H1 (cell line): ENCODE data around the gene FBXO7. TPM values are rescaled to one million over a fixed set of nuclear protein-coding genes. Genes with fewer than 3 reads are reported as not detected.
A peak's percentile ranks its signal among the peaks of the same experiment; 100 is the strongest.

Source experiments
- CTCF ChIA-PET: fragments of 300-600 bp; sonication (Branson Sonifier 250); formaldehyde crosslinking; loops from one replicate; lab custom pipeline; 2021; ENCODE audit not compliant: partially characterized antibody; lab: Charles Lee
- POLR2A ChIA-PET: fragments of 300-600 bp; sonication (Branson Sonifier 250); formaldehyde crosslinking; loops from one replicate; lab custom pipeline; 2021; ENCODE audit warnings: inconsistent platforms; ENCODE audit not compliant: partially characterized antibody; lab: Charles Lee
- DNase-seq, 2 experiments: peaks; one replicate each; pipeline versions ENCODE4 v3.0.0 to v3.0.0-alpha.2; 2010 to 2022; ENCODE audit warnings: low spot score in 2 of 2, low read depth in 1 of 2, mixed read lengths in 1 of 2
- FAIRE-seq: peaks from 2 replicates; lab custom pipeline; 2011; peaks lifted over from hg19 to GRCh38; lab: Jason Lieb, UNC
- H2AFZ ChIP-seq: 2 replicates; pipeline ENCODE4 v1.8.1; 2012; ENCODE audit warnings: low read length, inconsistent platforms
- H2AK5ac ChIP-seq: 2 replicates; pipeline ENCODE4 v1.6.1; 2013; ENCODE audit warnings: low read depth, low read length
- H2BK120ac ChIP-seq: replicated peaks from 2 replicates; pipeline ENCODE3; 2013; ENCODE audit warnings: low read depth, low read length, inconsistent platforms
- H2BK12ac ChIP-seq: 2 replicates; pipeline ENCODE4 v1.6.1; 2013; ENCODE audit warnings: low read depth, low read length
- H2BK15ac ChIP-seq: 2 replicates; pipeline ENCODE4 v1.6.1; 2013; ENCODE audit warnings: low read length
- H2BK20ac ChIP-seq: 2 replicates; pipeline ENCODE4 v1.6.1; 2013; ENCODE audit warnings: low read length
- H2BK5ac ChIP-seq: 2 replicates; pipeline ENCODE4 v1.6.1; 2013; ENCODE audit warnings: low read depth, low read length
- H3K14ac ChIP-seq: 2 replicates; pipeline ENCODE4 v1.6.1; 2013; ENCODE audit warnings: inconsistent platforms; ENCODE audit not compliant: insufficient read length
- H3K18ac ChIP-seq: 2 replicates; pipeline ENCODE4 v1.6.1; 2013; ENCODE audit warnings: low read length; ENCODE audit errors: extremely low read depth
- H3K23ac ChIP-seq: 2 replicates; pipeline ENCODE4 v1.6.1; 2013; ENCODE audit warnings: inconsistent platforms; ENCODE audit not compliant: insufficient read length
- H3K23me2 ChIP-seq: 2 replicates; pipeline ENCODE4 v1.6.1; 2013; ENCODE audit warnings: low read depth, low read length
- H3K27ac ChIP-seq: 2 replicates; pipeline ENCODE4 v1.6.1; 2011; ENCODE audit warnings: low read depth, low read length, inconsistent platforms
- H3K27me3 ChIP-seq, 4 experiments: replicated peaks in 1 of 4; 1 replicate in 1 of 4; 2 replicates in 3 of 4; pipeline versions ENCODE4 v1.6.1 to v1.8.1; 2011 to 2013; ENCODE audit warnings: low read length in 3 of 4, mild to moderate bottlenecking in 3 of 4, inconsistent platforms in 2 of 4, mixed read lengths in 2 of 4, moderate library complexity in 1 of 4; ENCODE audit not compliant: control insufficient read depth in 3 of 4, insufficient read depth in 3 of 4; ENCODE audit errors: extremely low read depth in 1 of 4
- H3K36me3 ChIP-seq, 4 experiments: 2 replicates each; pipeline versions ENCODE4 v1.6.1 to v1.8.1; 2011 to 2013; ENCODE audit warnings: mild to moderate bottlenecking in 4 of 4, low read length in 3 of 4, moderate library complexity in 2 of 4, control low read depth in 1 of 4, inconsistent platforms in 1 of 4; ENCODE audit not compliant: insufficient read depth in 4 of 4, control insufficient read depth in 2 of 4
- H3K4ac ChIP-seq: replicated peaks from 2 replicates; pipeline ENCODE3; 2013; ENCODE audit warnings: low read length, low read depth, mixed read lengths, inconsistent platforms; ENCODE audit not compliant: insufficient read length
- H3K4me1 ChIP-seq, 4 experiments: replicated peaks in 1 of 4; 1 replicate in 1 of 4; 2 replicates in 3 of 4; pipeline versions ENCODE4 v1.6.1 to v1.8.1; 2011 to 2013; ENCODE audit warnings: low read length in 3 of 4, inconsistent platforms in 2 of 4, mixed read lengths in 1 of 4; ENCODE audit not compliant: insufficient read depth in 4 of 4, control insufficient read depth in 3 of 4
- H3K4me2 ChIP-seq, 2 experiments: 2 replicates each; pipeline versions ENCODE4 v1.6.1 to v1.8.1; 2011 to 2013; ENCODE audit warnings: low read depth in 2 of 2, low read length in 2 of 2, control low read depth in 1 of 2, inconsistent platforms in 1 of 2, mild to moderate bottlenecking in 1 of 2; ENCODE audit not compliant: insufficient read depth in 1 of 2
- H3K4me3 ChIP-seq, 4 experiments: fragments of 200-600, 300-600 bp in 1 of 4; sonication (generic), shearing (Covaris generic), sonication (Bioruptor Twin) in 1 of 4; 2 replicates each; pipeline versions ENCODE4 v1.5.1 to v1.8.1; 2011 to 2016; ENCODE audit warnings: low read length in 4 of 4, low read depth in 3 of 4, control low read depth in 2 of 4, inconsistent platforms in 2 of 4, mild to moderate bottlenecking in 2 of 4, mixed read lengths in 1 of 4, moderate library complexity in 1 of 4; ENCODE audit not compliant: insufficient read depth in 2 of 4; ENCODE audit errors: extremely low read depth in 1 of 4
- H3K56ac ChIP-seq: replicated peaks from 2 replicates; pipeline ENCODE3; 2013; ENCODE audit warnings: low read depth, mild to moderate bottlenecking, mixed read lengths, low read length, inconsistent platforms; ENCODE audit not compliant: insufficient read length
- H3K79me1 ChIP-seq: 2 replicates; pipeline ENCODE4 v1.6.1; 2013; ENCODE audit warnings: low read depth, low read length, control low read depth
- H3K79me2 ChIP-seq, 2 experiments: 2 replicates each; pipeline versions ENCODE4 v1.6.1 to v1.8.1; 2012 to 2013; ENCODE audit warnings: low read length in 2 of 2, mild to moderate bottlenecking in 2 of 2, inconsistent platforms in 1 of 2; ENCODE audit not compliant: insufficient read depth in 2 of 2, control insufficient read depth in 1 of 2
- H3K9ac ChIP-seq, 4 experiments: replicated peaks in 1 of 4; 1 replicate in 1 of 4; 2 replicates in 3 of 4; pipeline versions ENCODE4 v1.6.1 to v1.8.1; 2011 to 2013; ENCODE audit warnings: low read depth in 3 of 4, low read length in 3 of 4, control low read depth in 2 of 4, mild to moderate bottlenecking in 2 of 4, moderate library complexity in 2 of 4, inconsistent platforms in 1 of 4; ENCODE audit errors: extremely low read depth in 1 of 4
- H3K9me3 ChIP-seq, 2 experiments: 2 replicates each; pipeline versions ENCODE4 v1.6.1 to v1.8.1; 2012 to 2013; ENCODE audit warnings: mild to moderate bottlenecking in 2 of 2, moderate library complexity in 2 of 2, control low read depth in 1 of 2, inconsistent platforms in 1 of 2, low read depth in 1 of 2, low read length in 1 of 2, mixed read lengths in 1 of 2; ENCODE audit not compliant: insufficient read depth in 2 of 2
- H4K20me1 ChIP-seq, 2 experiments: replicated peaks in 1 of 2; 2 replicates each; pipeline versions ENCODE3 to v1.8.1; 2011 to 2013; ENCODE audit warnings: inconsistent platforms in 2 of 2, low read length in 2 of 2, mild to moderate bottlenecking in 1 of 2; ENCODE audit not compliant: insufficient read depth in 2 of 2, control insufficient read depth in 1 of 2
- H4K5ac ChIP-seq: 2 replicates; pipeline ENCODE4 v1.6.1; 2013; ENCODE audit warnings: low read length, low read depth, mixed read lengths, inconsistent platforms; ENCODE audit not compliant: insufficient read length
- H4K8ac ChIP-seq: 2 replicates; pipeline ENCODE4 v1.8.0; 2013; ENCODE audit warnings: mild to moderate bottlenecking, moderate library complexity, low read length, inconsistent platforms; ENCODE audit not compliant: insufficient read depth; ENCODE audit errors: extremely low read depth
- H4K91ac ChIP-seq: replicated peaks from 2 replicates; pipeline ENCODE3; 2013; ENCODE audit warnings: low read length, mixed read lengths, inconsistent platforms; ENCODE audit not compliant: insufficient read length
- CEBPB ChIP-seq: IDR thresholded peaks from 2 replicates; pipeline ENCODE4 v1.6.1; 2012; ENCODE audit warnings: low read depth, low read length
- CTCF ChIP-seq, 3 experiments: IDR thresholded peaks; 1 replicate in 2 of 3; 2 replicates in 1 of 3; pipeline versions ENCODE4 v1.5.1 to v1.6.1; 2011; ENCODE audit warnings: low read length in 3 of 3, mild to moderate bottlenecking in 3 of 3, inconsistent platforms in 2 of 3, low read depth in 1 of 3, moderate library complexity in 1 of 3; ENCODE audit not compliant: insufficient read depth in 1 of 3; ENCODE audit errors: control extremely low read depth in 1 of 3
- RXRA ChIP-seq: IDR thresholded peaks from 2 replicates; pipeline ENCODE4 v1.6.1; 2011; ENCODE audit warnings: low read depth, mild to moderate bottlenecking, low read length, moderate library complexity; ENCODE audit not compliant: insufficient read depth
- SAP30 ChIP-seq: fragments of 300-600 bp; sonication (generic); IDR thresholded peaks from 2 replicates; pipeline ENCODE4 v1.7.1; 2012; ENCODE audit warnings: low read length, moderate library complexity, mild to moderate bottlenecking, inconsistent platforms; ENCODE audit not compliant: insufficient read depth, insufficient replicate concordance
- SIRT6 ChIP-seq: IDR thresholded peaks from one replicate; pipeline ENCODE4 v1.7.1; 2012; ENCODE audit warnings: low read length, inconsistent platforms
- SP4 ChIP-seq: IDR thresholded peaks from 2 replicates; pipeline ENCODE4 v1.6.1; 2012; ENCODE audit warnings: low read length, inconsistent platforms
- SUZ12 ChIP-seq: fragments of 200-600 bp; sonication (generic); IDR thresholded peaks from 2 replicates; pipeline ENCODE4 v1.6.1; 2012; ENCODE audit warnings: mild to moderate bottlenecking, inconsistent platforms, low read length, moderate library complexity, mixed read lengths
- WGBS, 2 experiments: shearing (Covaris generic) in 1 of 2; methylation state at CpG; one replicate each; pipeline versions ENCODE4 v1.1.6 to v1.1.7; 2013 to 2015; ENCODE audit warnings: low lambda C conversion rate in 2 of 2, mixed read lengths in 2 of 2, inconsistent platforms in 1 of 2, low coverage in 1 of 2, missing lambda C conversion rate in 1 of 2; ENCODE audit not compliant: insufficient replicate concordance in 2 of 2, insufficient coverage in 1 of 2, insufficient read length in 1 of 2; ENCODE audit errors: extremely low coverage in 1 of 2, missing lambda C conversion rate in 1 of 2; 5-methylcytosine and 5-hydroxymethylcytosine counted together
- polyA plus RNA-seq, 7 experiments: library from polyadenylated mRNA; depleted of rRNA in 3 of 7; stranded (reverse) in 5 of 7; unstranded in 2 of 7; fragments of >200 nt in 5 of 7; fragments of 200-250 nt in 2 of 7; gene quantifications; 1 replicate in 5 of 7; 2 replicates in 1 of 7; 4 replicates in 1 of 7; pipeline versions ENCODE4 v1.2.1 to v1.2.3, GENCODE V29; 2011 to 2013; ENCODE audit warnings: missing spikeins in 2 of 7, mixed read lengths in 2 of 7
- total RNA-seq: library from RNA; stranded (reverse); fragmentation: NEBNext Ultra II Directional; extraction: Animal tissue kit (Norgen Biotek cat#: 25700); gene quantifications from 2 replicates; pipeline ENCODE4 v1.2.1, GENCODE V29; 2021

Gene FBXO7
- total and polyA plus RNA-seq, 2 of the 8 experiments (the other 6 are each of a cell fraction or from before 2014, with no cell fraction given), result 62.7 to 76.1 TPM

GRCh38 chr22:32542066-32542676 lies 67.6 kb downstream of the FBXO7 start:
- FAIRE-seq, result no peak
- Histone ChIP-seq H2AFZ (no peak overlapping the region), H3K14ac (no peak overlapping the region), H4K5ac (no peak overlapping the region), H3K56ac (no peak overlapping the region), H2BK5ac (no peak overlapping the region), H3K4ac (no peak overlapping the region), H3K79me2 (no peaks in the 10 kb centered on the region), H3K9me3 (no peaks in the 10 kb centered on the region), H4K91ac (no peak overlapping the region), H3K27me3 (no peaks in the 10 kb centered on the region; a peak in 1 of 7 replicates), H3K23me2 (peaks cover 4% of the 10 kb centered on the region; the same call in 1 of the 2 replicates), H3K23ac (no peak overlapping the region), H3K9ac (no peak overlapping the region), H3K36me3 (peaks cover 0 to 4% (median 1%) of the 10 kb centered on the region in 4 experiments; a peak in 3 of 8 replicates), H3K4me2 (no peak overlapping the region), H4K8ac (no peak overlapping the region), H3K4me1 (no peaks in the 10 kb centered on the region), H2BK15ac (peak overlapping the region; percentile 81; the same call in 1 of the 2 replicates), H4K20me1 (peaks cover 0 to 3% of the 10 kb centered on the region in 2 experiments), H2BK120ac (no peak overlapping the region), H2BK20ac (no peak overlapping the region), H3K18ac (no peak overlapping the region), H3K79me1 (no peaks in the 10 kb centered on the region), H2BK12ac (no peak overlapping the region), H2AK5ac (no peak overlapping the region), H3K4me3 (no peak overlapping the region), H3K27ac (no peak overlapping the region)
- WGBS, 2 experiments, result 88 to 100% methylated on average over 1 to 8 of the region's 8 CpGs
- POLR2A ChIA-PET, result no interaction called here
- no peak for DNase-seq
- no peak for TF ChIP-seq CEBPB
- no peak for TF ChIP-seq SIRT6
- TF ChIP-seq RXRA, result no peak
- TF ChIP-seq SAP30, result no peak
- no peak for TF ChIP-seq SUZ12
- no peak for TF ChIP-seq CTCF (IDR thresholded peaks at IDR 0.05; ENCODE audit: control extremely low read depth in 1 of 3, insufficient read depth in 1 of 3, low read depth in 1 of 3, low read length in 3 of 3)
- no peak for TF ChIP-seq SP4
- CTCF ChIA-PET, result interaction anchor here (0.7 to 2.7 kb wide), 7 partner anchors 12 to 253 kb away, joined by 3 to 16 read pairs (median 3); no protein-coding TSS in a partner anchor
